ENCODE measurements around the gene HACD1.
"Not testable (repeated sequence)": the region's sequence is repeated elsewhere in the genome, so short reads cannot be mapped to it uniquely, and the experiment has no call there.

HACD1 gene

DNA sequence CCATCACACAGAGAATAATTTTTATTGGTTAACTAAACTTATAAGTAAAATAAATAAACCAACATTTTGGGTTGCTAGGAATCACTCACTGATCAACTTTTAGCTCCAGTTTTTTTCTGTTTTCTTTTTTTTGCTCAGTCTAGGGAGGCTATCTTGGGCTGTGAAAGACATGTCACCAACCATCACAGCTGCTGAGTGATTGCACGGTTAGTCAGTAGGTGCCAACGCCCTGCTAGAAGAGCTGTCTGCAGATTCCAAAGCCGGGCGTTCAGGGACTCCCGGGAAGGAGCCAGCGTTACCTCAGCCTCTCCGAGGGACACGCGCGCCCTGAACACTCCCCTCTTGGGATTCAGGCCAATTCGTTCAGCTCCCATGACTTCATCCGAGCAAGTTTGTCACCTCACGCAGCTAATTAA lies 26.2 kb upstream of the HACD1 start:
- DNase-seq: peak; percentile 79

DNA sequence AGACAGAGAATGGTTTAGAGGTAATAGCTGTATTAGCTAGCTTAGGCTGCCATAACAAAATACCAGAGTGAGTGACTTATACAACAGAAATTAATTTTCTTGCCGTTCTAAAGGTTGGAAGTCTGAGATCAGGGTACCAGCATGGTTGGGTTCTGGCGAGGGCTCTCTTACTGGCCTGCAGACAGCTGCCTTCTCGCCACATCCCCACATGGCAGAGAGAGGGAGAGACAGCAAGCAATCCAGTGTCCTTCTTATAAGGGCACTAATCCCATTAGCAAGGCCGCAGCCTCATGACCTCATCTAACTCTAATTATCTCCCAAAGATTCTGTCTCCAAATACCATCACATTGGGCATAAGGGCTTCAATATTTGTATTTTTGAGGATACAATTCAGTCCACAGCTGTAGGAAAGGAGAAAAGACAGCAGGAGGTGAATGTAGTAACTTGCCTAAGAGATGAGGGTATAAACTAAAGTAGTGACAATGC lies 23.2 kb upstream of the HACD1 start:
- no peak for DNase-seq

DNA sequence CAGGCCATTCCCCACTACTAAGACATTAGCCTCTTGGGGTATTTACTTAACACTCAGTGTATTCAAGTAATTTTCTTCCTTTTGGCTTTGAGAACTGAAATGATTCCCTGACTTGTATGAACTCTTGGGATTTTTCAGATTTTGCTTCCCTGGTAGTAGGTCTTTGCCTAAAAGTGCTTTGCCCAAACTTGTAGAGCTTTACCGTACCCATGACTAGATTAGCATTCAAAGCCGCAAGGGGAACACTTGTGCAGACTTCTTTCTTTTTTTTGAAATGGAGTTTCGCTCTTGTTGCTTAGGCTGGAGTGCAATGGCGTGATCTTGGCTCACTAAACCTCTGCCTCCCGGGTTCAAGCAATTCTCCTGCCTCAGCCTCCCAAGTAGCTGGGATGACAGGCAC lies 20.7 kb upstream of the HACD1 start:
- DNase-seq: no peak

DNA sequence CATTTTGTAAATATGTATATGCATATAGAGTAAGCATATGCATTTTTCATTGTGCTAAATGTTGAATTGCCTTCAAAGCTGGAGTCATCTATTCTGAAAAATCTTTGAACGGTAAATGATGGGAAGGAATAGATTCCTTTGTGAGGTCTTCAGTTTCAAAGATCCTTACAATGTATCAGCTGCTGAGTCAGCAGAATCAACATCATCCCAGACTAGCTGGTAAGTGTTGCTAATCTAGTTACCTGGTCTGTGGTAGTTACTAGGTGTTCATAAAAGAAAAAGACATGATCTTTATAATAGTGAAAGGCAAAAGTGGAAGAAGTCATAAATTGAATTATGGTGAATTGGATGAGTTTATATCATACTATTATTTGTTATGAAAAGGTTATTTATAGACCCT lies 16.2 kb upstream of the HACD1 start:
- no peak for DNase-seq

DNA sequence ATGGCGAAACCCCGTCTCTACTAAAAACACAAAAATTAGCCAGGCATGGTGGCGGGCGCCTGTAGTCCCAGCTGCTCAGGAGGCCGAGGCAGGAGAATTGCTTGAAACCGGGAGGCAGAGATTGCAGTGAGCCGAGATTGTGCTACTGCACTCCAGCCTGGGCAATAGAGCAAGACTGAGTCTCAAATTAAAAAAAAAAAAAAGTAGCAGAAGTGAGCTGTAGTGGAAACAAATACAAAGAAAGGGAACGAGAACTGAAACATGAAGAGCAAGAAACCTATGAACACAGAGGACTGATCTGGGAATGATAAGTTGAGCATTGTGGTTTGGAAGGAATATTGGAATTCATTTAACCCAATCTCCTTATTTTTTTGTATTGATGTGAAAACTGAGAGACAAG lies 15.4 kb upstream of the HACD1 start:
- not testable (repeated sequence) for DNase-seq

DNA sequence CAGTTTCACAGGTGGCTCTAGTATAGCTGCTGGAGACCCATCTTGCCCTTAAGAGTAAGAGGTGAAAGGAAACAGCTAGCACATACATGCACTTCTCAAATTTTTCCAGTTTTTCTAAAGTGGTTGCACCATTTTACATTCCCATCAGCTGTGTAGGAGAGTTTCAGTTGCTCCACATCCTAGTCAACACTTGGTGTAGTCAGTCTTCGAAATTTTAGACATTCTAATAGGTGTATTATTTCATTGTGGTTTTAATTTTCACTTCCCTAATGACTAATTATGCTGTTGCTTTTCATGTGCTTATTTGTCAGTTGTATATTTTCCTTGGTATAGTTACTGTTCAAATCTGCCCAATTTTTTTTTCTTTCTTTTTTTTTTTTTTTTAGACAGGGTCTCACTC lies 9.5 kb upstream of the HACD1 start:
- no peak for DNase-seq

DNA sequence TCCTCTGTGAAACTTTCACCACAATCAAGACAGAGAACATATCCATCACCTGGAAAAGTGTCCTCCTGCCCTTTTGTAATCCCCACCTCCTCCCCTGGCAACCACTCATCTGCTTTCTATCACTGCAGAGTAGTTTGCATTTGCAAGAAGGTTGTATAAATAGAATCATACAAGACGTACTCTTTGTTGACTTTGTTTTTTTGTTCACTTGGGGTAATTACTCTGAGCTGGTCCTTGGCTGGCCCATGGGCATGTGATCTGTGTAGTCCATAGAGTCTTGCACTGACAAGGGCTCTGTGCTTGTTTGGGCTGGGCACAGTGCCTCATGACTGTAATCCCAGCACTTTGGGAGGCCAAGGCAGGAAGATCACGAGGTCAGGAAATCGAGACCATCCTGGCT lies 7.8 kb upstream of the HACD1 start:
- no peak for DNase-seq

DNA sequence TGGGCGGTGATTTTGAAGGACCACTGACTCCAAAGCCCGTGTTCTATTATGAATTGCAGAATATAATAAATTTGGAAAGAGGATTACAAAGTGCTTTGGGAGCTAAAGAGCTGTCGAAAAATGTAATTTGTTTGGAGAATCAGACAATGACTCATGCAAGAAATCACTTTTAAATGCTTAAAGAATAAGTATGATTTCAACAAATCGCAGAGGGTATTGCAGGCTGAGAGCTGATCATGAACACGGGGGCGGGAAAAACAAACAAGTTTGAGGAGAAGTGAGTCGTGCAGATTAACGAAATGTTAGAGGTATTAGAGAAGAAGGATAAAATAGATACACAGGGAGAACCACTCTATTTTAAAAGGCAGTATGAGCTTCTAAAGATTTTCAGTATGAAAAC lies 4.9 kb upstream of the HACD1 start:
- no peak for DNase-seq

DNA sequence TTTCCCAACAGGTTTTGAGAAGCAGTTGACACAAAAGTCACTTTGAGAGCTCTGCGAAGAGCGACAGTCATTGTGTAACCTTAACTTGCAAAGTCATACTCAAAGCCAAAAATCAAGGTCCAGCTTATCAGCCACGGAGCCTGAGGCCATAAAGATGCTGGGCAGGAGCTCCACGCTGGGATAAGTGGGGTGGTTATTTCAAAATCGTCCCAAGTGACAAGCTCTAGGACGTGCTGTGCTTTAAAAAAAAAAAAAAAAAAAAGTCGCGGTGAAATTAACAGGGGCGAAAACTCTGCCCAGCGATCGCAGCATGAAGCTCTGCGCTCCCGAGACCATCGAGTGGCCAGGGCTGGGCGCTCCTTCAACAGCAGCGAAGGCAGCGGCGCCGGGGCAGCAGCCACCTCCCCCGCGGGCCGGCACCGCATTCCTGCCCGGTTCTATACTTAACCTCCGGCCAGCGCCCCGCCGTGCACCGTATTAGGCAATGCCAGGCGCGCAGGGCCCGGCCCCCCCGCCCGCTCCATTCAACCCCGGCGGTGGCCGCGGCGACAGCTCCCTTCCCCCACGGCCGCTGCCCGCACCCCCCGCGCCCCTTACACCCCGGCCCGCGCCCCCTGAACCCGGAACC lies 657 bp downstream of the HACD1 start:
- peak; percentile 65 for DNase-seq

DNA sequence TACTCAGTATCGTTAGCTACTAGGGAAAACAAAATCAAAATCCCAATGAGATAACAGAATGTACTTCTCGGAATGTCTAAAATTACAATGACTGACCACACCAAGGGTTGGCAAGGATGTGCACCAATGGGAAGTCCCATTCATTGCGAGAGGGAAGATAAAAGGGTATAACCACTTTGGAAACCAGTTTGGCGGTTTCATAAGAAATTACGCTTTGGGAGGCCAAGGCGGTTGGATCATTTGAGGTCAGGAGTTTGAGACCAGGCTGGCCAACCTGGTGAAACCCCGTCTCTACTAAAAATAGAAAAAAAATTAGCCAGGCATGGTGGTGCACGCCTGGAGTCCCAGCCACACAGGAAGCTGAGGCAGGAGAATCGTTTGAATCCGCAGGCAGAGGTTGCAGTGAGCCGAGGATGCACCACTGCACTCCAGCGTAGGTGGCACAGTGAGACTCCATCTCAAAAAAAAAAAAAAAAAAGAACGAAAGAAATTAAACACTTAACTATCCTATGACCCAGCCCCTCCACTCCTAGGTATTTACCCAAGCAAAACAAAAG lies 7.6 kb downstream of the HACD1 start:
- DNase-seq: no peak

DNA sequence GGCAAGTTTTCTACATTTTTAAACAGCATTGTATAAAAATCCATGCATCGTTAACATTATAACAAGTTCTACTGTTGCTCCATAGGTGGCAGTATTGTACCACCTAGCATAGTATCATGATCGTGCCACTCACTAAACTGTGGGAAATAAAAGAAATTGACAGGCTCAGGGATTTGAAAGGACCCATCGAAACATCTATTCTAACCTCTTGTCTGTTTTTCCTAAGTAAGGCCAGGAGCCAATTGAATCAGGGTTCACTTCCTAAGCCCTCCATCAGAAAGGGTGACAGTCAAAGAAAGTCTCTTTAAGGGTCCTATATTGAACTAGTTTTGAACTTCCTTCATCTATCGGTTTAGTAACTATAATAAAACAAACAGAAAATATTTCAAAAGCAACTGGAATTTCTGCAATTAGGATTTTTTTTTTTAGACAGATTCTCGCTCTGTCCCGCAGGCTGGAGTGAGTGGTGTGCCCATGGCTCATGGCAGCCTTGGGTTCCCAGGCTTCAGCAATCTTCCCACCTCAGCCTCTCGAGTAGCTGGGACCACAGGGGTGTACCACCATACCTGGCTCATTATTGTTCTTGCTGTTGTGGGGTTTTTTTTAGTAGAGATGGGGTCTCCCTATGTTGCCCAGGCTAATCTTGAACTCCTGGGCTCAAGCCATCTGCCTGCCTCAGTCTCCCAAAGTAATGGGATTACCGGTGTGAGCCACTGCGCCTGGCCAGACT lies 9.4 kb downstream of the HACD1 start:
- DNase-seq: peak; percentile 29

DNA sequence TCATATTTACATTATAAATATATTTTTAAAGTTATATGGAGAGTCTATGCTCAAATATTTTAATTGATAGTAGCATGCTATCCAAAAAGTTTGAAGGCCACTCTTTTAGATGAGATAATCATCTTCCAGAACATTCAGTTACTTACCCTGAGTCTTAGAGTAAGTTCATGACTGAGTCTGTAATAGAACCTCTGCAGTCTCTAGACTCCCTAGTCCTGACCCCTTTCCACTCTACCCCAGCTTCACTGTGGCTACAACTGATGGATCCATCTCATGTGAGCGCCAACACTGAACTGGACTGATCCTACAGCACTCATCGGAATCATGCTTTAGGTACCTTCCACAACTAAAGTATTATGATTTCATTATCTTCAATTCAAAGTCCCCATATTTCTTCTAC lies 10.1 kb downstream of the HACD1 start:
- DNase-seq: no peak

DNA sequence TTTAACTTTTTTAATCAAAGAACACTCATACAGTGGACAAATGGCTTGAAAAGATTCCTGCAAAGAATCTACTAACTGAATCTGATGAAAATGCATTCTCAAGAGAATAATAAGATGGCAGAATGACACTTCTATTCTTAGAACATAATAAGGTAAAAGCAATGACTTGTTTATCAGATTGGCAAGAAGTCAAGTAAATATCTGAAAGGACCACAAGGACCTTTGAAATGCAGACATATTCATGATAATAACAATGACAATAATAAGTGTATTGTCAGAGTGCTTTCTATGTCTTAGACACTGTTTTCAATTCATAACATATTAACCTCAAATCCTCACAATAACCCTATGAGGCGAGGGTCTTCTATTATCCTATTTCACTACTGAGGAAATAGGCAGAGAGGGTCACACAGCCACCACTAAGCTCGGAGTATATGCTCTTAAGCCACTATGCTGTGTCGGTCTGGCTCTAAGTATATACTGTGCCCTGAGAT lies 10.6 kb downstream of the HACD1 start:
- no peak for DNase-seq

DNA sequence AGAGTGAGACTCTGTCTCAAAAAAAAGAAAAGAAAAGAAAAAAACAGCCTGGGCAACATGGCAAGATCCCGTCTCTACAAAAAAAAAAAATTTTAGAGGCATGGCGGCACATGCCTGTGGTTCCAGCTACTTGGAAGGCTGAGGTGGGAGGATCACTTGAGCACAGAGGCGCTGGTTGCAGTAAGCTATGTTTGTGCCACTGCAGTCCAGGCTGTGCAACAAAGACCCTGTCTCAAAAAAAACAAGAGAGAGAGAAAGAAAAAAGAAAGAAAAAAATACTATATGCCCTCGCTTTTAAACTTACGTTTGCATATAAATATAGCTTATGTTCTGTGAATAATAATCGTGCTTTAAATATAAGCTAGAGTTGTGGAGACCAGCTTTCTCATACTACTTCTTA lies 11.2 kb downstream of the HACD1 start:
- DNase-seq: no peak

DNA sequence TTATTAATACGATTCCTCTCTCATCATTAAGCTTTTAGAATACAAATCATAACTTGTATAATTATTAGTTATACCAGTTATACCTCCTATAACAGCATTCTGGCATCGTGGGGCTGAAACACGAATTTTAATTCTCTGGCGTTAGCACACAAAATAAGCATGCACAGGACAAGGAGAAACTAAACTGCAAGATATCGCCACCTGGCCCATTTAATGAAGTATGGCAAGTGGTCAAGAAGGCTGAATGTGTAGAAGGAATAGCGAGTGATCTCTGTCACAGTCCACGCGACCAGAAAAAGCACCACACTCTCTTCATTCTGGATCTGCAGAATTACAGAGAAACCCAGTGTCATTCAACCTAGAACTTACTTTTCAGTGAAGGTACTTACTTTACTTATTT lies 18.1 kb downstream of the HACD1 start:
- DNase-seq: no peak

DNA sequence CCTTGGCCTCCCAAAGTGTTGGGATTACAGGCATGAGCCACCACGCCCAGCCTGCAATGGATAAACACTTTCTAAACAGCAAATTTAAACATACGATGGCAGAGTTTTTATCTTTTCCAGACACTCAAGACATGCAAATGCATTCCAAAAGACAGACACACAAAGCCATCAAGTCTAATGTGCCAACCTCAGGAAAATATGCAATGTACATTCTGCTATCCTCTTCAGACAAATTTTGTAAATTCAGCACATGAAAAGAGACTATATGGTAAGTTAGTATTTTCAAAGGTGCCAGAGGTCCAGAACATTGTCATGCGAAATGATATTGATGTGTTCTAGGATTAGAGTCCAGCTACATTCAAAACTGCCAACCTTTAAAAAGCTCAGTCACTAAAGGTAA lies 19.8 kb downstream of the HACD1 start:
- no peak for DNase-seq

DNA sequence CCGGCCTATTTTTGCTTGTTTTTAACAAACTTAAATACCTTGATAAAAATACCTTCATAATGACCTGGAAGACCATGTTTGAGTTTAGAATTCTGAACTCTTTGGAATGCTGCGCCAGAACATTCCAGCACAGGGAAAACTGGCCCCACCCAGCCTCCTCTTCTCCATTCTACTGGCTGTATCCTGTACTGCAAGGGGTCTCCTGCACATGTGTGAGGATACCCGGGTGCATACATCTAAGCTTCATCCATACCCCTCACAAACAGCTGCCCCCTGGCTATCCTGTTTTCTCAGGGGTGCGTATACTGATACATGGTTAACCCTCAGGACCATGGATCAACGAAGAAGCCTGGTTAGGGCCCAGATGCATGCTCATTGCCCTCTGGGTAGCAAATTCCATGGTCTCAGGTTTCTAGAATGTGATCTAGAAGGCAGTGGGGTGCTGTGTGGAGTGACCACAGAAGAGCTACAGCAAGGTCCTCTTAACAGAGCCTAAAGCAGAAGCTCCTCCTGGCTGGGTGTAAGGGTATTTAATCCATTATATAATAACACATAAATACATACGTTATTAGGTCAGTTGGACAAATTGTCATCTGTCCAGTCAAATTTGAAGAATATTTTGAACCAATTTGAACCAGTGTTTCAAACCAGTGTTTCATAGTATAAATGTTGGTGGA lies 26.1 kb downstream of the HACD1 start:
- no peak for DNase-seq

DNA sequence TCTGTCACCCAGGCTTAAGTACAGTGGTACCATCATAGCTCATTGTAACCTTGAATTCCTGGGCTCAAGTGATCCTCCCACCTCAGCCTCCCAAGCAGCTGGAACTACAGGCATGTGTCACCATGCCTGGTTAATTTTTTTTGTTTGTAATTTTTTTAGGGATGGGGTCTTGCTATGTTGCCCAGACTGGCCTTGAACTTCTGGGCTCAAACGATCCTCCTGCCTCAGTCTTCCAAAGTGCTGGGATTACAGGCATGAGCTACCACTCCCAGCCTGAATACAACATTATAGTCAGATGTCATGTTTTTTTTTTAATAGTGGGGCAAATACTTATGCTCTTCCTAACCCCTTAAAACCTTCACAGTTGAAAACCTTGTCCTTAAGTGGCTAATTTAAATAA lies 27.9 kb downstream of the HACD1 start:
- not testable (repeated sequence) for DNase-seq

DNA sequence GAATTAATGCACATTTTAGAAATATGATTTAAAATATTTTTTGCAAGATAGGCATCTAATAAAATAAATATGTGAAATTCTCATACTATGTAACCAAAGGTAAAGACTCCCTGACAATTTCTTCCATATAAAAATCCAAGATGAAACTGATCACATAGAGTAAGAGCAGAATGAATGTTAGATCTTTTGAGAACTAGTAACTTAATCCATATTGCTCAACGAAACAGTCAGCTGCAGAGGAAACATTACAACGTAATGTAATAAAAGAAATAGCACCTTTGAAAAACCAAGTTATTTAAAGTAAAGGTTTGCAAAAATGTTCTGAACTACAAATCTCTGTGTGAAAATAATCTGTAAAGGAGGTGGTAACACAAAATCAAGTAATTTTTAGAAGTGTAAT lies 28.8 kb downstream of the HACD1 start:
- DNase-seq: no peak

DNA sequence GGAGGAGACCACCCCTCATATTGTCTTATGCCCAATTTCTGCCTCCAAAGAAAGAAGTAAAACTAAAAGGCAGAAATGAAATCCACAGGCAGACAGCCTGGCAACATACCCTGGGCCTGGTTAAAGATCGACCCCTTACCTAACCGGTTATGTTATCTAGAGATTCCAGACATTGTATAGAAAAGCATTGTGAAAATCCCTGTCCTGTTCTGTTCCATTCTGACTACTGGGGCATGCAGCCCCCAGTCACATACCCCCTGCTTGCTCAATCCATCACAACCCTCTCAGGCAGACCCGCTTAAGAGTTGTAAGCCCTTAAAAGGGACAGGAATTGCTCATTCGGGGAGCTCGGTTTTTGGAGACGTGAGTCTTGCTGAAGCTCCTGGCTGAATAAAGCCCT lies 29.9 kb downstream of the HACD1 start:
- not testable (repeated sequence) for DNase-seq

DNA sequence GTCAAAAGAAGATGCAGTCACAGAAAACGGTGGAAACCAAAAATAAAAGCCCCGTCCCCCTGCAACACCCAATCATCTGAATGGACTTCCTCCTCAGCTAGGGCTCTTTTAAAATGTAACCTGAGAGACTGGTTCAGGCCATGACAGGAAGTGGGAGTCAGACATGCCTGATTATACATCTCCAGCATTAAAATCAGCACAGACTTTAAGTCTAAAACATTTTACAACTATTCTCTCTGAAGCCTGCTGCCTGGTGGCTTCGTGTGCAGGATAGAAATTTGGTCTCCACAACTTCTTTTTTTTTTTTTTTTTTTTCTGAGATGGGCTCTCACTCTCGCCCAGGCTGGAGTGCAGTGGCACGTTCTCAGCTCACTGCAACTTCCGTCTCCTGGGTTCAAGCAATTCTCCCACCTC lies 30.3 kb downstream of the HACD1 start:
- peak; percentile 41 for DNase-seq

DNA sequence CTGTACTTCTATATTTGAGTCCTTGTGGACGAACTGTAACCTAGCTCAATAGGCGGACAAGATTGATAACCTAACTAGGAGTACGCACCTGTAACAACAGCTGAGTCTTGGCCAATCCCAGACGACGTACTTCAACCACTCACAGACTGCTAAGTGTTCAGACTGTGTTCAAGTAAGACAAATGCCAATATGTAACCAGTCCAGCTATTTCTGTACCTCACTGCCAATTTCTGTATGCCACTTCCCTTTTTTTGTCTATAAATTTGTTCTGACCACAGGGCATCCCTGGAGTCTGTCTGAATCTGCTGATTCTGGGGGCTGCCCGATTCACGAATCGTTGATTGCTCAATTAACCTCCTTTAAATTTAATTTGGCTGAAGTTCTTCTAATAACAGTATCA lies 32.2 kb downstream of the HACD1 start:
- DNase-seq: no peak

DNA sequence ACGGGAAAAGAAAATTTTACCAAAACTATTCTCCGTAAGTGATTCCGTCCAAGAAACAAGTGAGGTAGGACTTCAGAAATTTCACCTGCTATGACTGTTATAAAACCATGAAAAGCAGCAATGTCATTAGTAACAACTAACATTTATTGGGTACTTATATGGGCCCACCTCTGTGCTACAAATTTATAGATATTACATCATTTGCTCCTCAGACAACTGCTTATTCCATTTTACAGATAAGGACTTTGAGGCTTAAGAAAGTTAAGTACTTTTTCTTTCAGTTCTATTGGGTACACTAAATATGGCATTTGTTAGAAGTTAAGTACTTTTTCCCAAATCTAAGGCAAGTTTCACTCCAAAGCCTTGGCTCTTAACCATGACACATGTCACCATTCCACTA lies 36.3 kb downstream of the HACD1 start:
- no peak for DNase-seq

DNA sequence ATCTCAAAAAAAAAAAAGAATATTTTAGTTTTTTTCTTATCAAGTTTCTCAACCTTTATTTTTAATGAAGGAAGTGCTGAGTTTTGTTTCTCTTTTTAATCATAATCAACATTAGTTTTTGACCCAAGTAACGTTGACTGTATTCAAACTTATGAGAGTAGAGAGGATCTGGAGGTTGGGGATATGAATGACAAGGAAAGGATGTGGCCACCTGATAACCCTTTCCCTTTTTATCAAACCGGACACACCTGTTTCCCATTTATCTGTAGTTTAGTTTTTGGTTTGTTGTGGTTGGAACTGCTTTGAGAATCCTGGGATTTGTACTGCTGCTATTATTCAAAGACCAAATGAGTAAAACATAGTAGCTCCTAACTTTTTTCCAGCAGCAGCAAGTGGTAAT lies 38.6 kb downstream of the HACD1 start:
- no peak for DNase-seq
